K562 (cell line): ENCODE results near the gene USP49. TPM values are rescaled to one million over a fixed set of nuclear protein-coding genes. Genes with fewer than 3 reads are reported as not detected.
A peak's percentile ranks its signal among the peaks of the same experiment; 100 is the strongest.

Experiments used
- ARID1B ChIP-seq: fragments of 450-650 bp; IDR thresholded peaks from 2 replicates; pipeline ENCODE4 v1.6.1; 2016; ENCODE audit warnings: antibody characterized with exemption, mild to moderate bottlenecking, inconsistent platforms
- ASH1L ChIP-seq: fragments of 450-650 bp; IDR thresholded peaks from 2 replicates; pipeline ENCODE4 v1.6.1; 2018; ENCODE audit warnings: borderline replicate concordance, mild to moderate bottlenecking, low read depth; ENCODE audit not compliant: partially characterized antibody
- CBFA2T2 ChIP-seq: fragments of 450-650 bp; conservative IDR thresholded peaks from 2 replicates; pipeline ENCODE4 v1.6.1; 2017; ENCODE audit warnings: mild to moderate bottlenecking
- CUX1 ChIP-seq: fragments of 200-800 bp; sonication (Bioruptor generic); IDR thresholded peaks from 2 replicates; pipeline ENCODE4 v1.6.1; 2016; ENCODE audit warnings: missing genetic modification characterization, missing compliant biosample characterization
- GTF2E2 ChIP-seq: fragments of 200-800 bp; sonication (Bioruptor generic); IDR thresholded peaks from 2 replicates; pipeline ENCODE4 v1.6.1; 2016; ENCODE audit warnings: missing genetic modification characterization, missing compliant biosample characterization
- HMGN3 ChIP-seq: IDR thresholded peaks from 2 replicates; pipeline ENCODE4 v1.6.1; 2011; ENCODE audit warnings: borderline replicate concordance, low read depth, mild to moderate bottlenecking, mixed read lengths, low read length; ENCODE audit not compliant: insufficient read length; ENCODE audit errors: extremely low read depth
- HNRNPLL ChIP-seq: fragments of 200-400 bp; formaldehyde crosslinking; IDR thresholded peaks from 2 replicates; pipeline ENCODE4 v1.6.1; 2017; ENCODE audit warnings: low read length, low read depth, mild to moderate bottlenecking; ENCODE audit not compliant: poor library complexity, severe bottlenecking
- ILF3 ChIP-seq: fragments of 450-650 bp; IDR thresholded peaks from 2 replicates; pipeline ENCODE4 v1.6.1; 2018; ENCODE audit warnings: antibody characterized with exemption, mild to moderate bottlenecking, moderate library complexity, borderline replicate concordance
- LARP7 ChIP-seq: fragments of 450-650 bp; IDR thresholded peaks from 2 replicates; pipeline ENCODE4 v1.6.1; 2016
- MYC ChIP-seq, 2 experiments: fragments of 250-450 bp in 1 of 2; sonication (Bioruptor Pico) in 1 of 2; IDR thresholded peaks; 2 replicates each; pipeline versions ENCODE4 v1.5.1 to v1.6.1; 2012 to 2021; ENCODE audit warnings: low read depth in 2 of 2, borderline replicate concordance in 1 of 2, improper control_type of control experiment in 1 of 2, low read length in 1 of 2, mild to moderate bottlenecking in 1 of 2, moderate library complexity in 1 of 2
- NCOA1 ChIP-seq: fragments of 450-650 bp; IDR thresholded peaks from 2 replicates; pipeline ENCODE4 v1.6.1; 2016; ENCODE audit warnings: low read depth
- RBBP5 ChIP-seq: fragments of 200-600 bp; sonication (generic); IDR thresholded peaks from 2 replicates; pipeline ENCODE4 v1.6.1; 2012; ENCODE audit warnings: borderline replicate concordance, mild to moderate bottlenecking, low read length, control low read depth, inconsistent platforms; ENCODE audit not compliant: insufficient read depth, poor library complexity, severe bottlenecking
- STAG1 ChIP-seq: sonication (generic); formaldehyde crosslinking; IDR thresholded peaks from 2 replicates; pipeline ENCODE4 v1.5.0; 2020; ENCODE audit warnings: missing genetic modification reagents, borderline replicate concordance
- TEAD2 ChIP-seq: fragments of 450-650 bp; IDR thresholded peaks from 2 replicates; pipeline ENCODE4 v1.6.1; 2016; ENCODE audit warnings: missing genetic modification characterization, control low read depth, missing compliant biosample characterization
- ZBED1 ChIP-seq: IDR thresholded peaks from 2 replicates; pipeline ENCODE4 v1.6.1; 2014
- ZBTB2 ChIP-seq: fragments of 450-650 bp; IDR thresholded peaks from 2 replicates; pipeline ENCODE4 v1.6.1; 2016; ENCODE audit warnings: antibody characterized with exemption
- ZNF316 ChIP-seq: fragments of 450-650 bp; IDR thresholded peaks from 2 replicates; pipeline ENCODE4 v1.6.1; 2016
- polyA plus RNA-seq, 8 experiments: library from polyadenylated mRNA; depleted of rRNA in 4 of 8; stranded (reverse) in 5 of 8; unstranded in 3 of 8; fragments of >200 nt; fragmentation: Nextera tagmentation in 2 of 8; fragmentation: Illumina TruSeq in 1 of 8; extraction: Ambion mirVana in 2 of 8; extraction: Trizol in 1 of 8; gene quantifications; 2 replicates each; pipeline versions ENCODE4 v1.2.1 to v1.2.3, GENCODE V29; 2011 to 2014; ENCODE audit warnings: inconsistent platforms in 1 of 8, missing spikeins in 1 of 8
- total RNA-seq, 7 experiments: library from RNA; depleted of rRNA in 6 of 7; stranded (reverse); fragments of >200 nt in 6 of 7; fragmentation: Illumina TruSeq in 2 of 7; extraction: Trizol in 2 of 7; gene quantifications; 2 replicates each; pipeline versions ENCODE4 v1.2.1 to v1.2.3, GENCODE V29; 2011 to 2021; ENCODE audit warnings: low replicate concordance in 1 of 7
- TF ChIP-seq, protein P1 (sequence below): fragments of 450-650 bp; IDR thresholded peaks from 2 replicates; pipeline ENCODE4 v1.6.1; 2016

The USP49 gene
- total and polyA plus RNA-seq, 9 of the 15 experiments (the other 6 are each of a cell fraction or from before 2014, with no cell fraction given) = 1.0 to 9.9 (median 6.5) TPM

DNA sequence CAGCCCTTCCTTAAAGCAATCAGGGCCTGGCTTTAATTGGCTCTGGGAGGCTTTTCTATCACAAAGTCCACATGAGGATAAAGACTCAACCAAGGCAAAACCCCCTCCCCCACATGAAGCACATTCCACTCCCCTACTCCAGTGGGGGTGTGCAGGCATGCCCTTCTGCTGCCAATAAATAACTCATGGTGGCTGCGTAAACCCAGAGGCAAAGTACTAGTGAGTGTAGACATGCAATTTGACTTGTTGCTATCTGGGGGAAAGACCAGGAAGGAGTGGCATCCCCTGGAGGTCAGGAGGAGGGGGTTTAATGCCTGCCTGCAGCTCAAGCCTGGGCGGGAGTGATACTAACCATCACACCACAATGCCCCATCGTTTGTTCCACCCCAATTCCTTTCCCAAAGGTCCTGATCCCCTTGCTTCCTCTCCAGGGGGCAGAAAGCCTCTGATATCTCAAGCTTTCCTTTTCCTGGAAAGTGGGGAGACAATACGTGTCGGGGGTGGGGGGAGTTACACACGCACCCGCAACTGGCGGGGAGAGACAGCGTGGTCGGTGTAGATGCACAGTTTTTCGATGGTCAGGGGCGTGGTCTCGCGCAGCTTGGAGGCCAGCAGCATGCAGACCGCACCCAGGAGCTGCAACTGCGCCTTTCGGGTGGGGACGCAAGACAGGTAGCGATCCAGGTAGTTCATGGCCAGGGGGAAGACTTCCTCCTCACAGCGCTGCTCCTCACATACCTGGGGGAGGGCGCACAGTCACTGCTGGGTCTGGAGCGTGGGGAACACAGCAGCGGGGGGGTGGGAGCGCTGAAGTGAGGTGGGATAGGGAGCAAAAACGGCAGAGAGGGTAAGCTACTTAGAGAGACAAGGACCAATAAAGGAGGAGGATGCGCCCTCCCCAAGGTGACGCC, 44.9 kb upstream of the USP49 start (continued):
- TF ChIP-seq ZNF316 = peak; percentile 31; the same call in 1 of the 2 replicates
- peak; percentile 82 for TF ChIP-seq HNRNPLL
- 0 out of 2 replicates have a peak, but pooled peaks have one; percentile 36 for TF ChIP-seq MYC (IDR thresholded peaks at IDR 0.05; ENCODE audit: low read depth, low read length)
- no peak; the same call in 1 of the 2 replicates for TF ChIP-seq MYC (CRISPR knock-in tag; IDR thresholded peaks at IDR 0.05; ENCODE audit: borderline replicate concordance, low read depth)
- TF ChIP-seq CBFA2T2 = no peak
- TF ChIP-seq CUX1 (CRISPR knock-in tag) = no peak
- peak; percentile 15; the same call in 1 of the 2 replicates for TF ChIP-seq GTF2E2 (tag)
- TF ChIP-seq NCOA1 = 0 out of 2 replicates have a peak, but pooled peaks have one; percentile 1
- TF ChIP-seq TEAD2 (tag) = no peak
- peak; percentile 27 for TF ChIP-seq RBBP5
- TF ChIP-seq LARP7 = peak; percentile 21; the same call in 1 of the 2 replicates
- peak; percentile 35; the same call in 1 of the 2 replicates for TF ChIP-seq ZBED1
- TF ChIP-seq ILF3 = no peak
- TF ChIP-seq HMGN3 = no peak
- TF ChIP-seq STAG1 (CRISPR knock-in tag) = no peak
- no peak; the same call in 1 of the 2 replicates for TF ChIP-seq ZBTB2
- TF ChIP-seq, protein P1, sequence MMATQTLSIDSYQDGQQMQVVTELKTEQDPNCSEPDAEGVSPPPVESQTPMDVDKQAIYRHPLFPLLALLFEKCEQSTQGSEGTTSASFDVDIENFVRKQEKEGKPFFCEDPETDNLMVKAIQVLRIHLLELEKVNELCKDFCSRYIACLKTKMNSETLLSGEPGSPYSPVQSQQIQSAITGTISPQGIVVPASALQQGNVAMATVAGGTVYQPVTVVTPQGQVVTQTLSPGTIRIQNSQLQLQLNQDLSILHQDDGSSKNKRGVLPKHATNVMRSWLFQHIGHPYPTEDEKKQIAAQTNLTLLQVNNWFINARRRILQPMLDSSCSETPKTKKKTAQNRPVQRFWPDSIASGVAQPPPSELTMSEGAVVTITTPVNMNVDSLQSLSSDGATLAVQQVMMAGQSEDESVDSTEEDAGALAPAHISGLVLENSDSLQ = no peak
- TF ChIP-seq ASH1L = no peak
- TF ChIP-seq ARID1B = no peak
